HG02852 (cell line): ENCODE measurements around the gene ZNF81.
"Not testable (repeated sequence)": the region's sequence is repeated elsewhere in the genome, so short reads cannot be mapped to it uniquely, and the experiment has no call there.

Experiments used
- ATAC-seq: cut with Tn5 transposase; IDR thresholded peaks from one replicate; pipeline ENCODE4 v1.9.1; 2021; ENCODE audit warnings: mild to moderate bottlenecking, moderate library complexity; ENCODE audit not compliant: unreplicated experiment

The ZNF81 gene

DNA sequence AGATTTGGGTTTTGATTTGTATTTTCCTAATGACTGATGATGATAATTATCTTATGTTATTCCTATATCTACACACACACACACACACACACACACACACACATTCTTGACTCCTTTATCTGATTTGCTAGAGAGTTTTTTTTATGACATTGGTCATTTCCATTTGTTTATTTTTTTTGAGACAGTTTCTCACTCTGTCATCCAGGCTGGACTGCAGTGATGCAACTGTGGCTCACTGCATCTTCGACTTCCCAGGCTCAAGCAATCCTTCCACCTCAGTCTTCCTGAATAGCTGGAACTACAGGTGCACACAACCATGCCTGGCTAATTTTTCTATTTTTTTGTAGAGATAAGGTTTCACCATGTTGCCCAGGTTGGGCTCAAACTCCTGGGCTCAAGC lies 6.7 kb downstream of the ZNF81 start:
- no peak for ATAC-seq

DNA sequence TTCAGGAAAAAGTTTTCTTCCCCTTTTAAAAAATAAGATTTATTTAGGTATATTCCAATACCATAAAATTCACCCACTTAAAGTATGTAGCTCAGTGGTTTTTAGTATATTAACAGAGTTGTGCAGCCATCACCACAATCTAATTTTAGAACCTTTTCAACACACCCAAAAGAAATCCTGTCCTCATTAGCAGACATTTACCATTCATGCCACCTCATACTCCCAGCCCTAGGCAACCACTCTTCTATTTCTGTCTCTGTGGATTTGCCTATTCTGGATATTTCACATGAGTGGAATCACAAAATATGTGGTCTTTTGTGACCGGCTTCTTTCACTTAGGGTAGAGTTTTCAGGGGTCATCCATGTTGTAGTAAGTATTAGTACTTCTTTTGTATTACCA lies 7.4 kb downstream of the ZNF81 start:
- no peak for ATAC-seq

DNA sequence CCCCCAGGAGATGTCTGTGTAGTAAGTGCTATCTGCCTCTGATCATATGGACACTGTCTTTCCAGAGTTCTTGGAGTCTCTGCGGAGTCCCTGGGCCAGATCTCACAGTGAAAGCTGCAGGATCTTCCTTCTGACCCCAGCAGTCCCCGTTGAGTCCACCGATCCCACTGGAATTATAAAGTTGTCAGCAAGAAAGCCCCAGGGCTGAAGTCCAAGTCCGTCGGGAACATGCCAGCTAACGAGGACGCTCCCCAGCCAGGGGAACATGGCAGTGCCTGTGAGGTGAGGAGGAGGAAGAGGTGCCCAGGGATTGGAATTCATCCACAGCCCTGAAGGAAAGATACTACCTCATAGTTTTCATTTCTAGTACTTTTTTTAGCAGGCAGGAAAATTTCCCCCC lies 9.3 kb downstream of the ZNF81 start:
- no peak for ATAC-seq

DNA sequence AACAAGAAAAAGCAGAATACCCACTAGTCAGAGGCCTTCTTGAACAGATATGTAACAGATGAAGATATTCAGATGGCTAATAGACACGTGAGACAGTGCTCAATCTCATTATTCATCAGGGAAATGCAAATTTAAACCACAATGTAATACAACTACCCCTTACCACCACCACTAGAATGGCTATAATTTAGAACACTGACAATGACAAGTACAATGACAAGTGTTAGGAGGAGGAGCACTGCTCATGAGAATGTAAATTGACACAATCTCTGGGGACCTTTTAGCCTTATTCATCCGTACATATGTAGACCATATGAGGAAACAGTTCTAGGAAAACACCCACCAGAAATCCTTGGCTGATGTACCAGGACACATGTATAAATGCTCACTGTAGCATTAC lies 13.1 kb downstream of the ZNF81 start:
- no peak for ATAC-seq

DNA sequence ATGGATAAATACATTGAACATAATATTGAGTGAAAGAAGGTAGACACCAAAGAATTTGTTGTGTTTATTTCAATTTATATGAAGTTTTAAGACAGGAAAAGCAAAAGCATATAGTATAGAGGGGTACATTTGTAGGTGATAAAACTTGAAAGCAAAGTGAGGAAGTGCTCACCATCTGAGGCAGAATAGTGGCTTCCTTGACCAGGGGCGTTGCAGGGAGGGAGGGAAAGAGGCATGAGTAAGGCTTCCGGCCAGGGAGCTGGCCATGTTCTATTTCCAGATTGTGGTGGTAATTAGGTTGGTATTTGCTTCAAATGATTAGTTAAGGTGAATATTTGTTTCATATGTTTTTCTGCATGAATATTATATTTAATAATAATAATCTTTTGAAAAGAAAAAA lies 13.7 kb downstream of the ZNF81 start:
- ATAC-seq: not testable (repeated sequence)

DNA sequence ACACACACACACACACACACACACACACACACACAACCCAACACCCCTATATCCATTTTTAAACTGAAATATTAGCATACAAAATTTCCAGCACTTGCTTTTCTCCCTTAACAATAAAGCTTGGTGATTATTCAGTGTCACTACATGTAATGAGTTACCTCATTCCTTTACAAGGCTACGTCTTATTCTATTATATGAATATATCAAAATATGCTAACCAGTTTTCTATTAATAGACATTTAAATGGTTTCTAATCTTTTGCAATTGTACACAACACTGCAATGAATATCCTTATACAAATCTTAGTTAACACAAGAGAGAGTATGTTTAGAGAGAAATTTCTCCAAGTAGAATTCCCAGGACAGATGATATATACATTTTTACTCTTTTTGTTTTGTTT lies 14.2 kb downstream of the ZNF81 start:
- no peak for ATAC-seq

DNA sequence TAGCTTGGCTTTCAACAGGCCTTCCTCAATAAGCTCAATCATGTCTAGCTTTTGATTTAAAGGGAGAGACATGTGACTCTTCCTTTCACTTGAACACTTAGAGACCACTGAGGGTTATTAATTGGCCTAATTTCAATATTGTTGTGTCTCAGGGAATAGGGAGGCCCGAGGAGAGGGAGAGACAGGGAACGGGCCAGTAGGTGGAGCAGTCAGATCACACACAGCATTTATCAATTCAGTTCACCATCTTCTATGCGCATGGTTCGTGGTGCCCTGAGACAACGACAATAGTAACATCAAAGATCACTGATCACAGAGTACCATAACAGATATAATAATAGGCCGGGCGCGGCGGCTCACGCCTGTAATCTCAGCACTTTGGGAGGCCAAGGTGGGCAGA lies 17.8 kb downstream of the ZNF81 start:
- ATAC-seq: no peak

DNA sequence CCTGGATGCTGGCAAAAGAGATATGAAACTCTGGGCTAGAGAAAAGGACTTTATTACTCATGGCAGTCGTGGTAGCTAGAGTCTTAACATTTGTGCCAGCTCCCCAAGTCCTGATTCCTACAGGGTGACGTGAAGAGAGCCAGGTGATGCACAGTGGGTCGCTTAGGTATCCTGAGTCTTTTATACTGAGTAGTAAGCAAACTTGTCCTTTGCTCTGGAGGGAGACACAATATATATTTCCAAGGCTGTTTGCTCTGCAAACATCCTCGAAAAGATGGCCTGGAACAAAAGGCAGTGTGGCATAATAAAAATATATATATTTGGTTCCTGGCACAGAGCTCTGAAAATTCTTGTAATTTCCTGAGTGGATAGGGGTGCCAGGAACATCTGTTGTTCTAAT lies 23.0 kb downstream of the ZNF81 start:
- ATAC-seq: no peak

DNA sequence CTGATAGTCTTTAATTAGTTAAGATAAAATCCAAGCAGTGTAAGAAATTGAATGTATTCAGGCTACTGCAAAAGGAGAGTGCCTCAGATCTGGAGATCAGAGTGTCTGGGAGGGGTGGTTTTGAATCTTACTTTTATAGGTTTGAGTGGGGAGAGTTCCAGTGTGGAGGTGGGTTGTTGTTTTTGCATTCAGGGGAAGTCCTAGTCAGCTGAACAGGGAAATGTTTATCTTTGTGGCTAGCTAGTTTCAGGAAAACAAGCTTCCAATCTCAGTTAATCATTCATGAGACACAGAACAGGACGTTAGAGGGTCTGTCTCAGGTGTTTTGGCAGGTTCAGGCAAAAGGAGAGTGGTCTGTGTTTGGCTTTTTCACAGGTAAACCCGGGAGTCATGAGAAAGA lies 26.0 kb downstream of the ZNF81 start:
- no peak for ATAC-seq

DNA sequence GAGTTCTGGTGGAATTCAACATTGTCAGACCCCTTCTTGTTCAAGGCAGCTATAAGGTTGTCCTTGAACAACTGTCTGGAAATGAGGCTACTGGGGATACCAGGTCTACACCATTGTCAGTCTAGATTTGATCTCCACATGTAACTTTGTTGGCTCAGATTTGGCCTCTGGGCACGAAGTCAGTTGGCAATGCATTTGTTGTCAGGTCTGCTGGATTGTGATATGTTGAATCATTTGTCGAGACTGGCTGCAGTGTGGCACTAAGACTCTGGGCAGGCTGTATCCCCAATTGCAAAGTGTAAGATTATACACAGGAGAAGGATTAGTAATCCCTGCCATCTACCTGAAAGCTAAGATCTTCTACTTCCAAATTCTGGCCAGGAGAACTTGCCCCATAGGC lies 26.5 kb downstream of the ZNF81 start:
- no peak for ATAC-seq

DNA sequence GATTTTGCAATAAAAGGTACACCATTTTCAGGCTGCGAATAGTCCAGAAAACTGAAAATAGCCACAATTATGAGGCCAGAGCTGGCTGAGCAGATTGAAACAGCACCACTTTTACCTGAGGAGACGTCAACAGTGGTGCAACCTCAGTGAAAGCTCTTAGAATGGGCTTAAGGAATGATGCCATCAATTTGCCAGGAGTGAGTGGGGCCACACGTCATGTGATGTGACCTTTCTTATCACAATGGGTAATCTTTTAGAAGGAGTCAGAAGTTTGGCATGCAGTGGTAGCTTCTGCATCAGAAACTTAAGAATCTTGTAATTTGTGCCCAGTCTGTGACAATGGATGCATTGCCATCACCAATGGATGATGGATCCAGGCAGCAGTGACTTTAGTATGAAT lies 27.6 kb downstream of the ZNF81 start:
- no peak for ATAC-seq

DNA sequence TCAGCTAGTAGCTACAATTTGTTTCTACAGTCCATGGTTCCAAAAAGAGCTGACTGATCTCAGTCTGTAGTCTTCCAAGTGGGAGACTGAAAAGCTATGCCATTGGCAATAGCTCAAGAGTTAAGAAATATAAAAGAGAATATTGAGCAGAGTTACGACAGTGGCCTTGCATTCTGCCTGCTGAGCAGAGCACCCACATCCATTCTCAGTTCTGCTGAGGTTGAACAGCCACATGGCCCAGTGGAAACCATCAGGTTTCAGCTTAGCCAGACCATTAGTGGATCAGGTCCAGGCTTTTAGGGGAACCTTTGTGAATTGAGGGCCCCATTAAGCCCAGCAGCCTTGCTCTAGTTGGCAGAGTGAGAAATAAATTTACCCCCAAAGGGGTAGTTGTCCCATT lies 28.1 kb downstream of the ZNF81 start:
- ATAC-seq: no peak

DNA sequence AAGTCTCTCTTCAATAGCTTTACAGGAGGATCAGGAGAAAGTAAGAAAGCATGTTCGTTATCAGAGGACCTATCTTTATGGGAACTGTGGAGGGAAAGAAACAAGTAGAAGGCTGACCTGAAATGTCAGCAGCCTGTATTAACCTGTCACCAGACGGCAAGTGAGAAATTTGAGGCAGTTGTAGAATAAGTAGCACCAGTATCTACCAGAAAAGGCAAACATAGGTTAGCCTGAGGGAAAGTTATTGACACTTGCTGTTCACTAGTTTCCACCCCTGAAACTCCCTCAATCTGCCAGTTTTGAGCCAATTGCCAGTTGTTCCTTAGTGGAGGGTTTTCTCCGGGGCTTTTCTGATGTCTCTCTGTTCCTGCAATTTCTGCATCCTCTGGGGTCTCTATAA lies 36.4 kb downstream of the ZNF81 start:
- ATAC-seq: no peak

DNA sequence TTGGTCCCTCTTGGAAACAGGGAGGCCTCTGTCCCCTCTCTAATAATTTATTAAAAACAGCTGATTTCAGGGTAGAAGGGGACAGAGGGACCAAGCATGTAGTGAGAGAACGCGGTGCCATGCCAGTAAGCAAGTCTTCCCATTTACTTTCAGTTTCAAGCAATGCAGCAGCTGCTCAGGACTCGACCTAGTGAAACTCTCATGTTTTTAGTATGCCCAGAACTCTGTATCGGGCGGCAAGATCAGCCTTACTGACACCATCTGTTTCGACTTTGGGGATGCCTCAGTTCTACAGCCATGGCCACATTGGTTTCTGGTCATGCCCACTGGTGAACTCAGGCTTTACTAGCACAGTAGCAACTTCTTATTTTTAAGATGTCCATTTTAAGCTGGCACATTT lies 40.6 kb downstream of the ZNF81 start:
- no peak for ATAC-seq

DNA sequence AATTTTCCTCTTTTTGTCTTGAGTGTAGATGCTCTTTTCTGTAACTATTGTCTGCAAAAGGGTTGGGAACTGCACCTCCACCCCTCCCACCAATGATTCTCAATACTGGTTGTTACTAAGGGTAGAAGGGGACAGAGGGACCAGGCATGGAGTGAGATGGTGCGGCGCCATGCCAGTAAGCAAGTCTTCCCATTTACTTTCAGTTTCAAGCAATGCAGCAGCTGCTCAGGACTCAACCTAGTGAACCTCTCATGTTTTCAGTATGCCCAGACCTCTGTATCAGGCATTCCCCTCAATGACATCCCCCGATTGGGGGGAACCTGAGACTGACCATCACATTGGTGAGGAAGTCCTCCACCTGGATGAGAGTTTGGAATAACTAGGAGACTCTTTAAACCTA lies 41.5 kb downstream of the ZNF81 start:
- no peak for ATAC-seq

DNA sequence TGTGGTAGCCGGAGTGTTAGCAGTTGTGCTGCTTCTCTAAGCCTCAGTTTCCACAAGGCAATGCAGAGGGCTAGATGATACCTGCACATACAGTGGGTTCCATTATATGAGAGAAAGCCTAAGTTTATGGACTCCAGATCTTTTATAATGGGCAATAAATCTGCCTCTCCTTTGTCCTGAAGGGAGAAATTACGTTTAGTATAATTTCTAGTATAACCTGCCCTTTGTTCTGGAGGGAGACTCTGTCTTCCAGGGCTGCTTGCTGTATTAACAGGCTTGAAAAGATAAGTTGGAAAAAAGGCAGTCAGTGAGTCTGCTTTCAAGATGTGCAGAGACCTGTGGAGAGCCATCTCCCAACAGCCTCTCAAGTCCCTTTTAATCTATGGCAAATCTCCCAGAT lies 42.8 kb downstream of the ZNF81 start:
- no peak for ATAC-seq

DNA sequence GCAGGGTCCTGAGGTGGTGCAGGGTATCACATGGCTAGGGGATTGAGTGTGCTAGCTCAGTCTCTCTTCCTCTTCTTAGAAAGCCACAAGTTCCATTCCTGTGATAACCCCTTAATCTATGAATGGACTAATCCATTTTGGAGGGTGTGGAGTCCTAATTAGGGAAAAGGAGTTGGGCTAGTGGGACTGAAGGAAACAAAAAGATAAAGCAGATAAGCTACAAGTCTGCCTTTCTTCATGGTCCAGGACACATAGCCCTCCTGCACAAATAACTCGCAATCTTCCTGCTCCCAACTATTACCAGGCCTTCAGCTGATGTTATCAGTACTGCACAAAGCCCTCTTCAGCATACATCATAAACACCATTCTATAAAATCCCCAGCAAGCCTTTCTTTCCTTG lies 44.2 kb downstream of the ZNF81 start:
- no peak for ATAC-seq

DNA sequence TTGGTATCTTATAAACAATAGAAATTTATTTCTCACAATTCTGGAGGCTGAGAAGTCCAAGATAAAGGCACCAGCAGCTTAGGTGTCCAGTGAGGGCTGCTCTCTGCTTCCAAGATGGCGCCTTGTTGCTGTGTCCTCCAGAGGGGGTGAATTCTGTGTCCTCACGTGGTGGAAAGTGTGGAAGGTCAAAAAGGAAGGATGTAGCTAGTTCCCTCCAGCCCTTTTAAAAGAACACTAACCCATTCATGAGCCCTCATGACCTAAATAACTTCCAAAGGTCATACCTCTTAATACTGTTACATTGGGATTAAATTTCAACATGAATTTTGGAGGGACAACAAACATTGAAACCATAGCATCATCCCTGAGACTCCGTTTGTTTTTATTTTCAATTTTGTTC lies 48.8 kb downstream of the ZNF81 start:
- ATAC-seq: no peak

DNA sequence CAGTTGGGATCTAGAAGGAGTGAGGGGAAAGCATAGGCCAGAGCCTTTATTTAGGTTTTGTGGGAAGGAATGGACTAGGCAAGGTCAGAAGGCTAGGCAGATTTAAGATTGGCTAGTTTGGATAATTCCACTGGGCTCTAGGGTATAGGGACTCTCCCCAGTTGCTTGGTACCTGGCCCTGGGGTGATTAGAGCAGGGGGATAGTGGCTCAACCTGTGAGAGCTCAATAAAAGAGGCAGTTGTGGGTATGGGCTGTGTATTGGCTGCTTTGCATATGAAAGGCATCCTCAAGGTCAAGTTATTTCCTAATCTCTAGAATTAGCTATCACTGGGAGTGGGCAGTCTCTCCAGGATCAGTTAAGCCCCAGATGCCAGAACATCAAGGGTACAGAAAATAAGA lies 61.3 kb downstream of the ZNF81 start:
- no peak for ATAC-seq

DNA sequence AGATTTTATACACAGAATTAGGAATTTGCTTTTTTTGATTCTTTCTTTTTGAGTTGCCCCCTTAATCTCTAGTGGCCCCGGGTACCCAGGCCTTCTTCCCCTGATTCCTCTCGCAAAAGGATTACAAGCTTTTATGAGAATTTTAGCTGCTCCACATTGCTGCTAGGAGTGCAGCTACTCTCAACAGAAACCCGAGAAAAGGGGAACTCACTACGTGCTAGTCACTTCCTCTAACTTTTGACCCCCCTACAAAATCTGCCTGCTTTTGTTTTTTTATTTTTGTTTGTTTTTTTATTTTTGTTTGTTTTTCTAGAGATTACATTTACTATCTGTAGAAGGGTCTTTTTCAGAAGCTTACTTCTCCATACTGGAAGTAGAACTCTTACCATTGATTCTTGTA lies 64.1 kb downstream of the ZNF81 start:
- no peak for ATAC-seq

DNA sequence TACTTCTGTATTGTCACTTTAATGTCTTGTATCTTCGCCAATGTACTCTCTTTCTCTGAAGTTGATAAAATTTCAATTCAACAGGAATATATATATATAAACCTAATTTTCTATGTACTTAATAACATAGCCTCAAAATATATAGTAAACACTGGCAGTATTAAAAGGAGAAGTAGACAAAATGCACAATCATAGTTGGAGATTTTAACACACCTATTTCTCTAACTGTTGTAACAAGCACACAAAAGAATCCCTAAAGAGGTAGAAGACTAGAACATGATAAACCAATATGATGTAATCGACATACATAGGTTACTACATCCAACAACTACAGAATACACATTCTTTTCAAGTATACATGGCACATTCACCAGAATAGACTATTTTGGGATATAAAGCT lies 65.5 kb downstream of the ZNF81 start:
- ATAC-seq: no peak

DNA sequence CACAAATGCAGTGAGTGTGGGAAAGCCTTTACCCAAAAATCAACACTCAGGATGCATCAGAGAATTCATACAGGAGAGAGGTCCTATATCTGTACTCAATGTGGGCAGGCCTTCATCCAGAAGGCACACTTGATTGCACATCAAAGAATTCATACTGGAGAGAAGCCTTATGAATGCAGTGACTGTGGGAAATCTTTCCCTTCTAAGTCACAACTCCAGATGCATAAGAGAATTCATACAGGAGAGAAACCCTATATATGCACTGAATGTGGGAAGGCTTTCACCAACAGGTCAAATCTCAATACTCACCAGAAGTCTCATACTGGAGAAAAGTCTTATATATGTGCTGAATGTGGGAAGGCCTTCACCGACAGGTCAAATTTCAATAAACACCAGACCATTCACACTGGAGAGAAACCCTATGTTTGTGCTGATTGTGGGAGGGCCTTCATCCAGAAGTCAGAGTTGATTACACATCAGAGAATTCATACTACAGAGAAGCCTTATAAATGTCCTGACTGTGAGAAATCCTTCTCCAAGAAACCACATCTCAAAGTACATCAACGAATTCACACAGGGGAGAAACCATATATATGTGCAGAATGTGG lies 79.3 kb downstream of the ZNF81 start:
- ATAC-seq: no peak

DNA sequence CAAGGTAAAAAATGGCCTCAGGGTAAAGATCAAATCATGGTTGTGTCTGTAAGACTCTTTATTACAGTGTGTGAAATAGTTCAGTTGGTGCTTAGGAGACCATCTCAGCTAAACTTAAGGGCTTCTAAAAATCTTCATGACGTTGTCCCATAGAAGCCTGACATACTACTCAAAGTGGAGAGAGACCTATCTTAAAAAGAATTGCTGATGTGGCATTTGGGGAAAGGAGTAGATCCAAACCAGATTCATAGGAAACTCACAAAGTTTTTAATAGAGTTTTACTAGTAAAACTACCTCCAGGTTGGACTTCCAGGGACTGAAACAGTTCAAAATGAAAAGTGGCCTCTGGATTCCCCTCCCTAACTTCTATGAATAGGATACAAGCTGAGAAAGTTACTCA lies 81.6 kb downstream of the ZNF81 start:
- no peak for ATAC-seq

DNA sequence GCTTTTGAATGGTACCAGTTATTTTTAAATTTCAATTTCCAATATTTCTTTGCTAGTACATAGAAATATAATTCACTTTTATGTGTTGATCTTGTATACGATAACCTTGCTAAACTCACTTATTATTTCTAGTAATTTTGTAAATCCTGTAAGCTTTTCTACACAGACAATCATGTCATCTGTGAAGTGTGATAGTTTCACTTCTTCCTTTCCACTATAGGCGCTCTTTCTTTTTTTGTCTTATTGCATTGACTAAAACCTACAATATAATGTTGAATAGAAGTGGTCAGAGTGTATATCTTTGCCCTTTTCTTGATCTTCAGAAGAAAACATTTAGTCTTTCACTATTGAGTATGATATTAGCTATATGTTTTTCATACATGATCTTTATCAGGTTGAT lies 90.5 kb downstream of the ZNF81 start:
- no peak for ATAC-seq
